Heart right ventricle (tissue), 16 donors: ENCODE results near the gene NOS1AP. TPM values are rescaled to one million over a fixed set of nuclear protein-coding genes. Genes with fewer than 3 reads are reported as not detected.

Experiments used
- ATAC-seq, 8 donors: fragments of 200-7000 bp; cut with Tn5 transposase; one replicate each; pipeline ENCODE4 v1.9.1; 2020; ENCODE audit warnings: mild to moderate bottlenecking in 8 of 8, moderate library complexity in 8 of 8, moderate number of reproducible peaks in 1 of 8
- DNase-seq, 2 donors: peaks; one replicate each; pipeline ENCODE4 v3.0.0-alpha.2; 2020
- H3K27ac ChIP-seq, 10 donors: fragments of 200-600 bp; sonication (generic) in 2 of 10; one replicate each; pipeline versions ENCODE4 v1.5.0 to v1.8.0; 2020 to 2022; ENCODE audit warnings: mild to moderate bottlenecking in 3 of 10
- H3K27me3 ChIP-seq, 7 donors: fragments of 200-600 bp; one replicate each; pipeline ENCODE4 v1.8.0; 2021 to 2022; ENCODE audit warnings: mild to moderate bottlenecking in 2 of 7
- H3K36me3 ChIP-seq, 9 donors: fragments of 200-600 bp; sonication (generic) in 1 of 9; one replicate each; pipeline versions ENCODE4 v1.5.0 to v1.8.0; 2020 to 2022; ENCODE audit warnings: mild to moderate bottlenecking in 2 of 9
- H3K4me1 ChIP-seq, 9 donors: fragments of 200-600 bp; sonication (generic) in 1 of 9; one replicate each; pipeline versions ENCODE4 v1.5.0 to v1.8.0; 2020 to 2022; ENCODE audit warnings: mild to moderate bottlenecking in 4 of 9
- H3K4me3 ChIP-seq, 10 donors: fragments of 200-600 bp; sonication (generic) in 2 of 10; one replicate each; pipeline versions ENCODE4 v1.5.0 to v1.8.0; 2020 to 2022; ENCODE audit warnings: mild to moderate bottlenecking in 7 of 10, moderate library complexity in 2 of 10
- H3K9me3 ChIP-seq, 11 donors: fragments of 200-600 bp in 10 of 11; sonication (generic) in 2 of 11; one replicate each; pipeline versions ENCODE4 v1.5.0 to v1.8.0; 2013 to 2022; ENCODE audit warnings: mild to moderate bottlenecking in 2 of 11, control low read depth in 1 of 11, moderate library complexity in 1 of 11
- CTCF ChIP-seq, 9 donors: fragments of 200-600 bp; sonication (generic) in 2 of 9; IDR thresholded peaks; one replicate each; pipeline versions ENCODE4 v1.5.0 to v1.8.0; 2021 to 2022; ENCODE audit warnings: antibody characterized with exemption in 9 of 9, mild to moderate bottlenecking in 5 of 9, moderate library complexity in 1 of 9
- WGBS, 2 donors: extraction: QIAGEN DNeasy Blood & Tissue Kit; methylation state at CpG; one replicate each; pipeline ENCODE4 v1.1.7; 2013; ENCODE audit warnings: inconsistent platforms in 1 of 2; 5-methylcytosine and 5-hydroxymethylcytosine counted together
- intact Hi-C, 10 donors: fragments of 100-400 bp; cut with DNase I; formaldehyde crosslinking; loops; one replicate each; pipeline versions ENCODE4 v1.11.1 to v1.14.2; 2022
- polyA plus RNA-seq, 2 donors: library from polyadenylated mRNA; stranded (reverse); fragments of 200-250 nt; gene quantifications; one replicate each; pipeline ENCODE4 v1.2.3, GENCODE V29; 2013
- total RNA-seq, 10 donors: library from RNA; stranded (reverse); fragmentation: NEBNext Ultra II Directional in 3 of 10; extraction: Animal tissue kit (Norgen Biotek cat#: 25700) in 3 of 10; gene quantifications; one replicate each; pipeline versions ENCODE4 v1.2.1 to v1.2.4, GENCODE V29; 2021 to 2023
- donor health status: Arrhythmogenic right ventricular cardiomyopathy.
- donor health status: ischemic (EF 13 %, LVEDD 7.1; RV severe dilation, severe dysfunction).
- donor health status: healthy with polysubstance abuse.
- donor health status: DM: no; HTN: yes; CAD: no.
- donor health status: DM: no; HTN: no; CAD: no.
- donor health status: ischemic (EF 25% LVEDD 6.9; RV normal size, moderate dysfunction).
- donor health status: ischemic (EF 25% LVEDD 5.7; RV mildly dilated, moderate dysfunction).
- donor health status: healthy.
- donor health status: DM: yes; HTN: yes; CAD: no.
- donor health status: Ischemic cardiomyopathy.
- donor health status: ischemic (EF 35%, LVEDD 5.7; RV mildly dilated, moderate dysfunction).
- donor health status: nonischemic (EF 11% LVEDD 7.7; RV severe dilation, severe dysfunction).
- donor health status: DM: yes; HTN: yes; CAD: no.
- donor health status: PGD.
- donor health status: ischemic (EF 29% LVEDD 5.4; RV normal size, mild dysfunction).
- donor health status: nonischemic (EF 23%, LVEDD 6.1; RV moderate dilation, normal function).

NOS1AP gene
- total and polyA plus RNA-seq, 12 donors = 0.19 to 7.1 (median 4.6) TPM

DNA sequence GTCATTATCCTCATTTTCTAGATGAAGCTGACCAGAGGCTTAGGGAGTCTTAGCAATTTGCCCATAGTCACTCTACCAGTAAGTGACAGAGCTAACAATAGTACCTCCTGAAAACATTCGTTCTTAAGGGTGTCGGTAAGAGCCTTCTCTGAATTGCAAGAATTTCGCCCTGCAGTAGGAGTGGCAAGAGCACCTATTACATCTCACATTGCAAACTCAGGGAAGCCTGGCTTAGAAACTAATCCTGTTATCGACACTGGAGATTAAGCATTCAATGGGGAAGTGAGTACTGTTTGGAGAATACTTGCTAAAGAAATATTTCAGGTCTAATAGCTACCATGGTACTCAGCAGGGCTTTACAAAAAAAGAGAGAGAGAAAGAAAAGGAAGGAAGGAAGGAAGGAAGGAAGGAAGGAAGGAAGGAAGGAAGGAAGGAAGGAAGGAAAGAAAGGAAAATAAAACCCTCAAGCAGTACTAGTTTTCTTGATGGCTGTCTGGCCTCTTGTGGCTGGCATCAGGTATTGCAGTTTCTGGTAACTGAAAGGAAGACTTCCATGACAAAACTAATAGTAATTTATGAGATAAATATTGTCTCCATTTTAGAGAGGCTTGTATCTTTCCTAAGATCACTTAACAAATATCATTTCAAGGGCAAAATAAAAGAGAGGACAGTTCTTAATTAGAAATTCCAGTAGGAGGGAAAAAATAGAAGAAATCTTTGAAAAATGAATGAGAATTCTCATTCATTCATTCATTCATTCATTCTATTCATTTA is 322.5 kb downstream of the NOS1AP start:
- intact Hi-C loops = loop anchor here in 8 of 10 donors (1.0 to 10.0 kb wide), 8 partner anchors 107 to 600 kb away; no protein-coding TSS in a partner anchor
- ATAC-seq (peak in 1 of 8 donors; percentile 53), DNase-seq (no peak)
- Histone ChIP-seq H3K4me3 (no peak overlapping the region), H3K36me3 (no peaks in the 10 kb centered on the region), H3K27me3 (peaks cover 3 to 23% (median 6%) of the 10 kb centered on the region in 7 donors), H3K4me1 (peaks cover 0 to 5% (median 0%) of the 10 kb centered on the region in 9 donors), H3K27ac (no peak overlapping the region), H3K9me3 (no peaks in the 10 kb centered on the region)
- 26 to 47% methylated on average over 4 of the region's 4 CpGs for WGBS, 2 donors
- peak; percentile 52 to 87 (median 78) for TF ChIP-seq CTCF (IDR thresholded peaks at IDR 0.05)

GRCh38 chr1:162396201-162396906 is 326.9 kb downstream of the NOS1AP start:
- intact Hi-C loops = loop anchor here in 1 of 10 donors (10.0 kb wide), 1 partner anchor 112 kb away; no protein-coding TSS in a partner anchor
- peaks cover 3 to 34% (median 25%) of the 10 kb centered on the region in 7 donors for H3K27me3 ChIP-seq

DNA sequence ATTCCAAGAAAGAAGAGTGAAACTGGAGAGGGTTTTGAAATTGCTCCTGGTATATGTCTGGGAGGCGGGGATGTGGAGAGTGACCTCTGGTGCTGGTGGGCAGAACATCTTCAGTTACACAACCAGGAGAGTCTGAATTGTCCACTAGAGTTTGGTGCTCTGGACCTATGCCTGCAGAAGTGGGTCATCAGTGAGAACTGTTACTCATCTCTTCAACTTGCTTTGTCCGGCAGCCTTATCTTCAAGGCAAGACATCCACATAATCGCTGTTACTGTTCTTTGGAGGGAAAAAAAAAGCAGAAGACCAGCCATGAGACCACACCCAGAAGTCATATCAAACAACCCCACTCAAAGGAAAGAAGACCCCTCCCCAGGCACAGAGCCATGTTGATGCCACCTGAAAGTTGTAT is 327.6 kb downstream of the NOS1AP start:
- DNase-seq (no peak), ATAC-seq (peak in 1 of 8 donors; percentile 41)
- Histone ChIP-seq H3K27me3 (peaks cover 3 to 34% (median 25%) of the 10 kb centered on the region in 7 donors), H3K27ac (no peak overlapping the region), H3K4me3 (no peak overlapping the region), H3K9me3 (no peaks in the 10 kb centered on the region), H3K4me1 (peaks cover 0 to under 1% (median 0%) of the 10 kb centered on the region in 9 donors), H3K36me3 (no peaks in the 10 kb centered on the region)
- TF ChIP-seq CTCF (IDR thresholded peaks at IDR 0.05) = no peak
- WGBS, 2 donors = 75 to 83% methylated on average over 3 of the region's 3 CpGs
- intact Hi-C loops = loop anchor here in 1 of 10 donors (10.0 kb wide), 1 partner anchor 112 kb away; no protein-coding TSS in a partner anchor

More at GRCh38 chr1:162396201-162396906, 326.9 kb downstream of the NOS1AP start:
- DNase-seq (no peak), ATAC-seq (no peak)
- TF ChIP-seq CTCF (IDR thresholded peaks at IDR 0.05) = no peak
- Histone ChIP-seq H3K36me3 (no peaks in the 10 kb centered on the region), H3K27ac (no peak overlapping the region), H3K4me1 (peaks cover 0 to 5% (median 0%) of the 10 kb centered on the region in 9 donors), H3K9me3 (no peaks in the 10 kb centered on the region), H3K4me3 (no peak overlapping the region)
- 89 to 95% methylated on average over 3 of the region's 3 CpGs for WGBS, 2 donors

GRCh38 chr1:162397943-162398560 is 328.6 kb downstream of the NOS1AP start:
- no peak for ATAC-seq
- Histone ChIP-seq H3K36me3 (no peaks in the 10 kb centered on the region), H3K4me3 (no peak overlapping the region), H3K27me3 (peaks cover 3 to 35% (median 25%) of the 10 kb centered on the region in 7 donors), H3K9me3 (no peaks in the 10 kb centered on the region), H3K27ac (no peak overlapping the region), H3K4me1 (no peaks in the 10 kb centered on the region)
- 42 to 60% methylated on average over 3 of the region's 3 CpGs for WGBS, 2 donors
- intact Hi-C loops = loop anchor here in 1 of 10 donors (10.0 kb wide), 1 partner anchor 113 kb away; no protein-coding TSS in a partner anchor
- no peak for TF ChIP-seq CTCF (IDR thresholded peaks at IDR 0.05)
- DNase-seq = no peak
